VCaP (cell line): ENCODE measurements around the gene GJB3.

ENCODE experiments used
- H3K27ac ChIP-seq: fragments of 450-650 bp; 2 replicates; pipeline ENCODE4 v1.5.1; 2017
- TF ChIP-seq, protein P1 (sequence below): fragments of 450-650 bp; conservative IDR thresholded peaks from 2 replicates; pipeline ENCODE4 v1.5.1; 2017; ENCODE audit warnings: mild to moderate bottlenecking, moderate library complexity

GJB3 gene

DNA sequence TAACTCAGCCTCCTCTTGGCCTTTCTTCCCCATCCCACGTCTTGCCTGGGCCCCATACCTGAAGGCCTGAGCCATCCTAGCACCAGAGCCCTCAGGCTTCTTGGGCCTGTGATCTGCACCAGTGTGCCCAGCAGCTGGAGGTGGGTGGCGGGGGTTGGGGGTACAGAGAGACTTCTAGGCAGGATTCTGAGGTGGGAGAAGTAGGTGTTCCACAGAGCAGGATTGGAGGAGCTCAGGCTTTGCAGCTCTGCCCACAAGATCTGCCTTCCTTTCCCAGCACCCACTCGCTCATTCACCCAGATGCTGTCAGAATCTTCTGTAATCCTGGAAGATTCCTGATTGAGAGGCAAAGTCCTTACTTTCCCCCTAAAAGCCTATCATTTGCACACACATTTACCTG, 36.2 kb upstream of the GJB3 start:
- TF ChIP-seq, protein P1, sequence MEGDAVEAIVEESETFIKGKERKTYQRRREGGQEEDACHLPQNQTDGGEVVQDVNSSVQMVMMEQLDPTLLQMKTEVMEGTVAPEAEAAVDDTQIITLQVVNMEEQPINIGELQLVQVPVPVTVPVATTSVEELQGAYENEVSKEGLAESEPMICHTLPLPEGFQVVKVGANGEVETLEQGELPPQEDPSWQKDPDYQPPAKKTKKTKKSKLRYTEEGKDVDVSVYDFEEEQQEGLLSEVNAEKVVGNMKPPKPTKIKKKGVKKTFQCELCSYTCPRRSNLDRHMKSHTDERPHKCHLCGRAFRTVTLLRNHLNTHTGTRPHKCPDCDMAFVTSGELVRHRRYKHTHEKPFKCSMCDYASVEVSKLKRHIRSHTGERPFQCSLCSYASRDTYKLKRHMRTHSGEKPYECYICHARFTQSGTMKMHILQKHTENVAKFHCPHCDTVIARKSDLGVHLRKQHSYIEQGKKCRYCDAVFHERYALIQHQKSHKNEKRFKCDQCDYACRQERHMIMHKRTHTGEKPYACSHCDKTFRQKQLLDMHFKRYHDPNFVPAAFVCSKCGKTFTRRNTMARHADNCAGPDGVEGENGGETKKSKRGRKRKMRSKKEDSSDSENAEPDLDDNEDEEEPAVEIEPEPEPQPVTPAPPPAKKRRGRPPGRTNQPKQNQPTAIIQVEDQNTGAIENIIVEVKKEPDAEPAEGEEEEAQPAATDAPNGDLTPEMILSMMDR: no peak
- no peak overlapping the region for H3K27ac ChIP-seq

DNA sequence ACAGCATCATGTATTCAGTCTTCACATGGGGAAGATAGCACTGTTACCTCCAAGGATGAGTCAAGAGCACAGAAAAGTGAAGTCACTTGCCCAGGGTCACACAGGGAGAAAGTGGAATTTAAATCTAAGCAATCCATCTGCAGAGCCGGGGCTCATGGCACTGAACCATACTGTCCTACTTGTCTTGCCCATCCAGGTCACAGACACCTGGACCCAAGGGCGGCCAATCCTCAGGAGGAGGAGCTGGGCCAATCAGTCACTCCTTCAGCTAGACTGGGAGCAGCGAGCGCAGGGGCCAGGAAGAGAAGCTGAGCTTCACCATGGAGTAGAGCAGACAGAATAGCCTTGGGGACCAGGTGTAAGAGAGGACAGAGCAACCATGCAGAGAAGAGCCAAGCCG, 35.3 kb upstream of the GJB3 start:
- TF ChIP-seq, protein P1: no peak
- no peak overlapping the region for H3K27ac ChIP-seq

DNA sequence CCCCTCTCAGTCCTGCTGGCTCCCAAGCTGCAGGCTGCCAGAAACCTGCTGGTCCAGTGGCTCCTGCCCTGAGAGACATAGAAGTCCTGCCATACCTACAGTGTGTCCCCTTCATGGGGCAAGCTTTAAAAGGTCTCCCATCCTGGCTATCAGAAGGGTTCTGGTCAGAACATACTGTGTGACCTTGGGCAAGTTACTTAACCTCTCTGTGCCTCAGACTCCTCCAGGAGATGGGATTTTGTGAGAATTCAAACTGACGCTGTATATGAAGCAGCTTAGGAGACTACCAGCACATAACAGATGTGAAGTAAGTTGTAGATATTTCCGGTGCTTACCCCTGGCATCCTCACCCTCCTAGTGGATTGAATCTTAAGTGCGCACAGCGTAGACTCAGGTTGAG, 34.9 kb upstream of the GJB3 start:
- TF ChIP-seq, protein P1: no peak
- H3K27ac ChIP-seq: no peak overlapping the region

- TF ChIP-seq, protein P1: no peak
- H3K27ac ChIP-seq: no peak overlapping the region
These were observed 34.0 kb upstream of the GJB3 start for GRCh38 chr1:34746785-34747637.

DNA sequence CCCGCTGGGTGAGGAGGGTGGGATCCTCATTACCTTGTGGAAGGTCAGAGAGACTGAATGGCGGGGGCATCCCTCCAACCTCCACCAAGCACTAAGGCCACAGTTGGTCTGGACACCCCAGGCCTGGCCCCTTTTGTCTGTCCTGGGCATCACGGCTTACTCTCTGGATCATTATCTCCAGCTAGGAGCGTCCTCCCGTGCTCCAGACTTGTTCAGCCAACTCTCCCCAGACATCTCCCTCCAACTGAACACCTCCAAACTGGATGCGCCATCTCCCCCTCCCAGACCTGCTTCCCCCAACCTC, 33.4 kb upstream of the GJB3 start:
- TF ChIP-seq, protein P1: no peak
- H3K27ac ChIP-seq: no peak overlapping the region

- H3K27ac ChIP-seq: no peak overlapping the region
- TF ChIP-seq, protein P1: no peak
These were observed 31.0 kb upstream of the GJB3 start for GRCh38 chr1:34749992-34750391.

DNA sequence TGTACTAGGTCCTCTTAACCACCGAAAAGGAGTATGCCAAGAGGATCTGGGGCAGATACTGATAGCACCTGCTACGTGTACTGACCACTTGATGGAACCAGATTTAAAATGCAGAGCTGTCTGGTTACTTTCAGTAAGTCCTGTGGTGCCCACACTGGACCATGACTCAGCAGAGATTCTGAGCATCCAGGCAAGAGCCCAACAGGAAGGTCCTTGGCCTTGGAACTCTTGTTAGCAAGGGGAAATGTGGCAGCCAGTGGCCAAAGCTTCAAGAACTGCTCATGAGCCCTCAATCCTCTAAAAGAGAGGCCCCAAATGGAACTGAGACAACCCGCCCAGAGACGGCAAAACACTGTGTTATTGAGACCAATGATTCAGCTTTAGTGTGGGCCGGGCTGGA, 30.4 kb upstream of the GJB3 start:
- TF ChIP-seq, protein P1: no peak
- H3K27ac ChIP-seq: no peak overlapping the region
